ENCODE data around the gene TCFL5.

TCFL5 gene

DNA sequence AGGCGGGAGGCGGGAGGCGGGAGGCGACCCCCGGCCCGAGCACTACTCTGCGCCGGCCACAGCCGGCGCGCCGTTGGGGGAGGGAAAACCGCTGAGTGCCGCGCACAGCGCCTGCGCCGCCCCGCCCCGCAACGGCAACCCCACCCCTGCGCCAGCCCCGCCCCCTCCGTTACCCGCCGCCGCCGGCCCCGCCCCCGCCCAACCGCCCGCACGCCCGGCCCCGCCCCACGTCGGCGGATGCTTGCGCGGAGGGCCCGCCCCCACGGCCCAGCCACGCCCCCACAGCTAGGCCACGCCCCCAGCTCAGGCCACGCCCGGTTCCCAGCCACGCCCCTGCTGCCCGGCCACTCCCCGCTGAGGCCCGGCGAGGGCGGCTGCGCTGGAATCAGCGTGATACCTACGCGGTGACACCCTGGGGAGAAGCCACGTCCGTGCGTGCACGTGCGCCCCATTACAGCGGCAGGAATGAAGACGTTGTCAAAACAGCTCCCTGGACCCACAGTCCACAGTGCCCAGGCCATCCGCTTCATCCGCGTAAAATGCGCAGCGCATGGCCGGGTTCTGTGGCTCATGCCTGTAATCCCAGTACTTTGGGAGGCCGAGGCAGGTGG is at the start of gene TCFL5:
Gene TCFL5 (minus strand): TSS at position 97 of the 611 bp plus-strand sequence. CDS start 152 bp downstream, outside the sequence.
- DNase-seq: peak; percentile 71 to 98 (median 93)
- intact Hi-C loops (cut with DNase I): no loop called here

DNA sequence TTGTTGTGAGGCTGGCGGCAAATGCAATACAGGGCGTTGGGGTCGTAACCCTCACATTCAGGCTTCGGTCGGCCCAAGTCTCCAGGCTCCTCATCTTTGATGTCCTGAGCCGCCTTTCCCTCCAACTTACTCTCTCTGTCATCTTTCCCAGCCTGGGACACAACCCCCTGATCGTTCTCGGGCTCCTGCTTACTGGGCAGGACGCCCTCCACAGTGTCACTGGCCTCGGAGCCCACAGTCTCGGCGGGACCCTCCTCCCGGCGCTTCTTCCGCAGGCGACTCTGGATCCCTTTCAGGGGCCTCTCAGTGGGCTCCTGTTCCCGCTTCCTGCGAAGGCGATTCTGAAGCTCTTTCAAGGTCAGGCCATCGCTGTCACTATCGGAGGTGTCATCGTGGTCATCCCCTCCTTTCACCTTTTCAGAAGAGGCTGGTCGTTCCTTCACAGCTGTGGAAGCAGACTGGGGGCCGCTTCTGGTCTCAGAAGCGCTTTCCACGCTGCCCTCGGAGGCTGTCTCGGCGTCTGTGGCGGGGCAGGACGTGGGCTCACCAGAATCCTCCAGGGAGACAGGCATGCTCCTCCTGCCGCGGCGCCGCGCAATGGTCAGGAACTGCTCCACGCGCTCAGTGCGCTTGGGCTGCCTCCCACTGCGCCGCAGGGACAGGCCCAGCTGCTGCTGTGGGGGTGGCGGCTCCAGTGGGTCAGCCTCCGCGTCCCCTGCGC is 49.3 kb upstream of the TCFL5 start:
- peak in 1 of 42 donors; percentile 10 for DNase-seq
- intact Hi-C loops (cut with DNase I): no loop called here

DNA sequence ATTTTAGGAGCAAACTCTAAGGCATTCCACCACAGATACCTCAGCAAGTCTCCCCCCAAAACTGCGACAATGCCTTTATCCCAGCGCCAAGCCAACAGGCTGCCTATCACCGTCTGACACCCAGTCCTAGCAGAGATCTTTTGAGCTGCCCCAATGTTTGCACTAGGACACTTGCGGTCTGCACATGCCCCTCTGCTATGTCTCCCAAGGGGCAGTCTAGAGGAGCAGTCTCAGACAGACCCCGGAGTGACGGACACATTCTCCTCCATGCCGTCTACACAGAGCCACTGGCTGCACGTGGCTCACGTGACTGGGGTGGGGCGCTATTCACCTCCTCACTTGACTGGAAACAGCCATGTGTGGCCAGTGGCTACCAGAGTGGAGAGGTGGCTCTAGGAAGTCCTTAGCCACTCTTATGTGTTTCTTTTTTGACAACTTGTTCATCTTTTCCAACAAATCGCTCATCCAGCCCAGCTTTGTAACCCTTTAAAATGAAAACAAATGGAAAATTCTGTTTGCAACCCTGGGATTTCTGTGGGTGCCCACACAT is 48.7 kb upstream of the TCFL5 start:
- DNase-seq: peak in 1 of 42 donors; percentile 13
- intact Hi-C loops (cut with DNase I): no loop called here

DNA sequence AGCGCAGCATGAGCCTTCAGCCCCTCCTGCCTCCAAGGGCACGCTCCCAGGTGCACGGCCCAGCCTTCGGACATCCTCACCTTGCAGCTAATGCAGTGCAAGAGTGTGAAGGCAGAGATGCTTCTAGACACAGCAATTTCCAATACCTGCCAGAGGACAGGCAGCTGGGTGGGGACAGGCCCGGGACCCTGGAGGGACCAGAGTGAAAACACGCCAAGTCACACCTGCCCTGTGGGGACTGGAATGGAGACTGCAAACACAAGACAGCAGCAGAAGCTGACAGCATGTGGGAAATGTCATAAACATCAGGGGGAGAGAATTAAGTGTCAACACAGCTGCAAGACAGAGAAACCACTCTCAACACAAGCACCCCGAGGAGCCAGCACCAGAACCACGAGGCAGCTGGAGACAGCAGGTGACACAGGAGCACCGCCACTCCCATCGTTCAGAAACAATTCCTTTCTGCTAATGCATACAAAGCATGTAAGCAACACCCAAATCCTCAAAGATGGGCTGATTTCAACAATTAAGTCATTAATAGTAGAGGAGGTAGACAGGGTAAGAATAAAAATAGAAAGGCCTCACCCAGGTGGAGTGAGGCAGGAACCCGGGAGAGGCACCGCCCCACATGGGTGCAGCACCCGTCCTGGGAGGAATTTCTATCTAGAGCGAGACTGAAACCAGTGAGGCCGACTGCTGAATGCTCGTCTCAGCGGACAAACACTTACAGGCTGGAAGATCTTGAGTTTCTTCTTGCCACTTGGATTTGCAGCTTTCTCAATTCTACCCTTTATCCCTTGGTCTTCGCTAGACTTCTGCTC is 47.6 kb upstream of the TCFL5 start:
- intact Hi-C loops (cut with DNase I): no loop called here
- DNase-seq: peak in 19 of 42 donors; percentile 28 to 69 (median 43)

DNA sequence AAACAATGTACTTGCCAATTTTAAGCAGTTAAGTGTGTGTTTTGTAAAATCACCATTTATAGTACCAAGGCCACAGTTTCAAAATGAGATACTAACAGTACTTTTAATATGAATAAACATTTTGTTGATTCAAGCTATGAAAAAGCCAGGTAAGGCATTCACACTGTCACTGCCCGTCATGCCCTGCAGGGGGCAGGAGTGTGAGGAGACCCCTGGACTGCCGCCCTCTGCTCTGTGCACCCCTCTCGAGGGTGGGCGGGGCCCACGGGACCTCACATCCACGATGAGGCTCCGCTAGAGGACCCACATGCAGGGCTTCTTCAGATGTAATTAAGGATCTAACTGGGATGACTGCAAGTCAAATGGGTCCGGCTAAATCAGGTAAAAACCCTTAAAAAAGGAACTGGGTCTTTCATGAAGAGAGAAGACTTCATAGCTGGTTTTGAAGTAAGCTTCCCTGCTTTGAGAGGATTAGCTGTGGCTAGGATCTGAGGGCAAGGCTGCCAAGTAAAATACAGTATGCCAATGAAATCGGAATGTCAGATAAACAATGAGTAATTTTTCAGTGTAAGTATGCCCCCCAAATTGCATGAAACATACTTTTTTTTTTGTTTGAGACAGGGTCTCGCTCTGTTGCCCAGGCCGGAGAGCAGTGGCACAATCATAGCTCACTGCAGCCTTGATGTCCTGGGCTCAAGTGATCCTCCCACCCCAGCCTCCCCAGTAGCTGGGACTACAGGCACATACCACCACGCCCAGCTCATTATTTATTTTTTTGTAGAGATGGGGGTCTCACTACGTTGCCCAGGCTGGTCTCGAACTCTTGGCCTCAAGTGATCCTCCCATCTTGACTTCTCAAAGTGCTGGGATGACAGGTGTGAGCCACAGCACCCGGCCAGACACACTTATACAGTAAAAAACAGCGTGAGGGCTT is 46.0 kb upstream of the TCFL5 start:
- intact Hi-C loops (cut with DNase I): no loop called here
- DNase-seq: no peak

DNA sequence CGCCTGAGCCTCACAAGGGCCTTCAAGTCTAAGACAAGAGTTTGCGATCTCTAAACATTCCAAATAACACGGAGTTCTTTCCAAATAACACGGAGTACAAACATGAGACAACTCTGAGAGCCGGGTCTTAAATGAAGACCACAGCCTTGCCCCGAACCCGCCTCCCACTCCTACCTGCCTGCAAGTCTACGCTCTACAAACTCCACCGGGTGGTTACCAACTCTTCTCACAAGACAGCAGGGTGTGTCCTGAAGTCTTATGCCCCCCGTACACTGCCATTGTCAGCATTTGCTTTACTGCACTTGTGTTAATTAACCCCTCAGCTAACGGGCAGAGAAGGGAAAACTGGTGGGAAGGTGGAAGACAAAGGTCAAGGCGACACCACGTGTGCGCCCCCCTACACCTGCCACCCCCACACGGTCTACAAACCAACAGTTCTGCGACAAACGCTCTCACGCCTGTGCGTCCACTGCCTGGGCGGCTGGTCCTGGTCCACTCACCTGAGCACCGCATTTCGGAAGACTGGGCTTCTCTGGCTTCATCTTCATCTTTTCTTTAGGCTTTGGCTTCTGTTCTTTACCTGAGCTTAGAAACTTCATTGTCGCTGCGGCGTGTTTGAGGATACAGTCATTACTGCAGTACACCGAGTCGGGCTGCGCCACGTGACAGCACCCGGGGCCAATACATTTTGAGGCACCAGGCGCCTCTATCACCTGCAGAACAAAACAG is 45.2 kb upstream of the TCFL5 start:
- intact Hi-C loops (cut with DNase I): no loop called here

DNA sequence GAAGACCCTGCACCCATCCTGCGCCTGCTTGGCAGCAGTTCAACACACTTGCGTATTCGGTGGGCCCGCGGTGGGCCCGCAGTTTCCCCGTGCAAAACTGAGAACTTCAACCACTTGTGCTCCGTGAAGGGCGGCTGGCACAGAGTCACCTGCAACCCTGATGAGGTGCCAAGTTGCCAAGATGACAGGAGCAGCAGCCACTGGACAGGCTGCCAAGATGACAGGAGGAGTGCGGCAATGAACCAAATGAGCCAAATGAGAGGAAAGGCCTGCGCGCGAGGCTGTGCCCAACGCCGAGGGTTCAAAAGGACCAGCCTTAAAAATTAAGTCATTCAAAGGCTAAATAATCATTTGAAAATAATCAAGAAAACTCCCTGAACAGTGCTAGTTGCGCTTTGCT is 44.6 kb upstream of the TCFL5 start:
- peak in 3 of 42 donors; percentile 23 to 32 (median 32) for DNase-seq
- intact Hi-C loops (cut with DNase I): no loop called here

More for the DNA sequence above, 45.2 kb upstream of the TCFL5 start:
- peak in 1 of 42 donors; percentile 9 for DNase-seq

DNA sequence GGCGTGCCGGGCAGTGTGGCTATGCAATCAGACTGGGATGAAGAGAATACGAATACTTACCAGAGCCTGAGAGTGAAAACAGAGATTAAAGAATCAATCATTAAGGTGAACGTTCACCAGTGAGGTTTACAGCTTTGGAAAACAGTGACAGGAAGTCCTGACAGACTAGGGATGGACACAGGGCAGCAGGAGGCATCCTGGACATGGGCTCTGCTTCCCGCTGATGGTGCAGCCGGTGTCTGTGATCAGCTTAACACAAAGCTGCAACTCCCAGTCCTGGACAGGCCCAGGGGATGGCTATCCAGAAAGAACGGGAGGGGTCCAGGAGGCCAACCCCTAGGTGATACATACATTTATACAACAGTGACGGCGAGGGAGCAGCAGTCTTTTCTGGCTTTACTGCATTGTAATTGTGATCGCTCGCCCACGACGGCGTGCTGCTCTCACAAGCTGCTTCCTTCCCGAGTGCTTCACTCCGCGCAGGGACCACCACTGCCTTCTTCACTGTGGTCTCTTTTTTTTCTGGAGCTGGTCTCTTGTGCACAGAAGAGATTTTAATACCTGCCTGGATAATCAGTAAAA is 44.0 kb upstream of the TCFL5 start:
- intact Hi-C loops (cut with DNase I): no loop called here
- peak in 1 of 42 donors; percentile 12 for DNase-seq

DNA sequence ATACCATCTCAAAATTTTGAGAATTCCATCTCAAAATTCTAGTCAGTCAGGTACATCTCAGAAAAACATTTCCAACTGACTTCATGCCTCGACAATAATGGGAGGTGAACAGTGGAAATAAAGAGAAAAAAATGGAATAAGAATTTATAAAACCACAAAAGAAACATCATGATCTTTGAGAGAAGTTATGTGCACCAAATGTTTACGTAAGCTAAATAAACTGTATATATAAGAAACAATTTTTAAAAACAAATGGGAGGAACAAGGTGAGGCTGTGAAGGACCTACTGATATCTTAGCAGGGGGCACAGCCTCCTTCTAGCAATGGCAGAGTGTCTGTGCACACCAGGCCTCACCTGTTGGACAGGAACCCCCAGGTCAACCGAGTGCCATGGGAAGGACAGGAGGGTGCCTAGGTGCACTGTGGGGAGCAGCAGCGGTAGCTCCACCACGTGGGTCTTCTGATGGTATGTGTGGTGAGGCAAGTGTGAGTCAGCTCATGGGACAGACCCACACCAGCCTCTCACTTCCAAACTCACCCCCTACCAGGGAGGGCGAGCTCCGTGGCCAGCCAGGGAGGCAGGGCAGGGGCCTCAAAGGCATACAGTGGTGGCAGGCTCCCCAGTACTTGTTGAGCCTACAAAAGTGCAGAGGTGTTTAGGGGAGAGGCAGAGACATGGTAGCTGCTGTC is 41.4 kb upstream of the TCFL5 start:
- intact Hi-C loops (cut with DNase I): no loop called here

DNA sequence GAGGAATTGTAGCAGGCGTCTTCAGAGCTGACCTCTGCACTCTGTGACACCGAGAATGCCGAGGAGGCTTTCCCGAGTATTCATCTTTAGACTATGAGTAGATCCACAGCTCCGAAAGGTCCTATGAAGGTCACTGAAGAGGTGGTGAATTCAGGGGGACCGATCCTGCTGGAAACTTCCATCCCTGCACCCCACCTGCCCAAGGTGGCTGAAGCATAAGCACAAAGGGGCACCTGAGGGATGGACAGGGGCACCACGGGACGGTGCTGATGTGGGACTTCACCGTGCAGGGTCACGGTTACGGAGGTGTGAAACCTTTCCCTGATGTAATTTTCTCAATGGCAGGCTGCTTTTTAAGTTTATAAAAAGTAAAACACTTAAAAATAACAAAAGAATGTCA is 40.3 kb upstream of the TCFL5 start:
- intact Hi-C loops (cut with DNase I): no loop called here
- DNase-seq: no peak

More for the DNA sequence above, 41.4 kb upstream of the TCFL5 start:
- no peak for DNase-seq

DNA sequence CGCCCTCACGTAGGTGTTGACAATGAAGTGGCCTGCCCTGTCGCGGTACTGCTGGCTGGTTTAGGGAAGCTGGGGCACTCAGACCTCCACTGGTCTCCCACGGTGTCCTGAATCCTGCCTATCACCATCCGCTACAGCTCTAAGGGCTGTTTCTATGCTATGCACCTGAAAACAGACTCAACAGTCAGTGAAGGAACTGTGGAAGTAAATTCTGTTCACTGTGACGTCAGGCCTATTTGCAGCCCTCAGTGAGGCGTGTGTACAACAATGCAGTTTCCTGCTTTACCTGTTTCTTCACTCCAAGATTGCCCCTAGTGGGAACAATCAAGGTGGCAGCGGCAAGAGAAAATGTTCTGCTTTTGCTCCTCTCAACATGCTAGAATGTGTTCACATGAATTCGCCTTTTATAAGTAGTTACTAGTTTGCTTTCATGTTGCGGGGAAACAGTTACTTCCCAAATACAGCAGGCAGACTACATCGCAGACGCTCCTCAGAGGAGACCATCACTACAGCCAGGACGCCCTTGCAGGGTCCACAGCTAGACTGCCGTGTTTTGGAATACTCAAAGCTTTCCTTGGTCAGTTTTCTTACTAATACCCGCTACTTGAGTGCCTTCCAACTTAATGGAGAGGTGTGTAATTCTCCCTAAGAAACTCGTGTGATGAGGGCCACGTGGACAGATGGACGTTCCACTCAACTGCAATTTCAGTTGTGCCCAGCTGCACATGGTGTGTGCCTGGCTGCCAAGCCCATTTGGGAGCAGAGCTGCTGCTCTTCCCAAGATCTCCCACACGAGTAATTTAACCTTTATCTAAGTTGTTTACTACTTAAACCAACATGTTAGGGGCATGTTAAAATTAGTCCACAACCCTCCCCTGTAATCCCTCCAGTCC is 39.3 kb upstream of the TCFL5 start:
- no peak for DNase-seq
- intact Hi-C loops (cut with DNase I): no loop called here

DNA sequence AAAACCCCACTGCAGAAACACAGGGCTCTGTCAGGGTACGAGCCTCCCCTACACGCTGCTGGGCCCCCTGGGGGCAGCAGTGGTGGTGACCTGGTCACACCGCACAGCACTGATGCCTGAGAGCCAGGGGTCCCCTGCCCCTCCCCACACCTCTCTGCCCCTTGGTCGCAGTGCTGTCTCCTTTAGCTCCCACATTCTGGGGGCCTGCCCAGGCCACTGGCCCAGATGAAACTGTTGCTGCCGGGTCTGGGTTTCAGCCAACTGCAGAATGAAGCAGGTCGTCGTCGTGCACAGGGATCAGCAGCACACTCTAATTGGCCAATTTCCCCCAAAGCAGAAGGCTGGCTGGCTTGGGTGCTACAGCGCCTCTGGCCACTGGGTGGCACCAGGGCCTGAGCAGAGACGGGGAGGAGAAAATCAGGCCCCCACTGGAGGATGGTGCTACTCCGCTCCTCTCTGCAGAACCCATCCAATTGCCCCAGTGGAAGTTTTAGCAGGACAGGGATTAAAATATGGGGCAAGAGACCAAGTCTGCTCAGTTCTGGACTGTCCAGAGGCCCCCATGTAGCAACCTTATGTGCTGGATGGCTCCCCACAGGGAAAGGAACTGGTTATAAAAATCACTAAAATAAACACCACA is 38.5 kb upstream of the TCFL5 start:
- intact Hi-C loops (cut with DNase I): no loop called here
- peak; percentile 67 to 91 (median 84) for DNase-seq

DNA sequence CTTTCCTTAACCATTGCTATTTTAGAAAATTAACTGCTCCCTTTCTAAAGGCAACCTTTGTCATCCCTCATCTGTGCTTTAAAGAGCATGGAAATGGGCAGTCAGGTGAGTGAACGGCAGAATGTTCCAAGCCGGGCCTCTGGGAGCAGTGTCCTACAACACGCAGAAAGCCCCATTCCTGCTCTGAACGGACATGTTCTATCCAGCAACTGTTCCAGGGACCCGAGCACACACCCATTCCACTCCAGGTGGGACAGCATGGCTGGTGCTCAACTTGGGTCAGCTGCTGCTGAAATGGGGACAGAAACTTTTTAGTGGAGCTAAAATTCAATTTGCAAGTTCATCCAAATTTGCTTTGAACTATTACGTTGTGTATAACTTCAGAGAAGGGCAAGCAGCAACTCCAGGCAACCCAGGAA is 38.0 kb upstream of the TCFL5 start:
- DNase-seq: peak in 3 of 42 donors; percentile 26 to 52 (median 29)

DNA sequence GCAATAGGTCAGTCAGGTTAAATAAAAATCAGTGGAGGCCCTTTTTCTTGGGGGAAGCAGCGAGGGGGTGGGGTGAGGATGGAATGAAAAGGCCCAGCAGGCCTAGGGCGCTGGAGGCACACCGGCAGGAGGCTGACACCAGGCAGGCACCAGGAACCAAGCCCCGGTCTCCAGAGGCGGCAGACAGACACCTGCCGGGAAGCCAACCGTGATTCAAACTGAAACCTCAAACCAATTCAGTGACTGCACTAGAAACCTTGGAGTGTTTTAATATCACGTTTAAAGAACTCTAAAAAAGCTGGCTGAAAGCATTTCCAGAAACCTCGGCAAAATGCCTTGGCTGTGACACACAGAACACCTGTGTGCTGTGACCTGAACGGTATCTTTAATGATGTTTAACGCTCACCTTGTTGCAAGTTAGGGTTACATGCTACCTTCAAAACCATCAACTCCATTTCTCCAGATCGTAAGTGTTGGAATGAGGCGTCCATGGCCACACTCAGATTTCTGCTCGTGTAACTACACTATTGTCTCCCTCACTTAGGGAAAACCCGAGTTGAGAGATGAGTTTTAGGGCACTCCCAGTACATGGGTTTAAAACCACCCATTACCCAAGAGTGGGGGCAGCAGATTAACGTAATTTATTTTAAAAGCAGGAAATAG is 37.5 kb upstream of the TCFL5 start:
- intact Hi-C loops (cut with DNase I): loop anchor here (10.0 kb wide), 1 partner anchor 106 kb away; the partner anchor contains the start of gene BHLHE23
- no peak for DNase-seq

More for the DNA sequence above, 38.0 kb upstream of the TCFL5 start:
- intact Hi-C loops (cut with DNase I): loop anchor here (10.0 kb wide), 1 partner anchor 105 kb away; the partner anchor contains the start of gene BHLHE23

Measured in head of caudate nucleus (tissue), 42 donors.